HepG2 (cell line): ENCODE data around the gene AGAP1.

Experiments
- CREM ChIP-seq, 2 experiments: sonication (generic) in 1 of 2; formaldehyde crosslinking in 1 of 2; IDR thresholded peaks; 2 replicates each; pipeline versions ENCODE4 v1.4.0 to v1.6.1; 2016 to 2020; ENCODE audit warnings: antibody characterized with exemption in 1 of 2, mild to moderate bottlenecking in 1 of 2, missing genetic modification reagents in 1 of 2
- FOSL1 ChIP-seq: sonication (generic); formaldehyde crosslinking; IDR thresholded peaks from 2 replicates; pipeline ENCODE4 v1.9.0; 2021; ENCODE audit warnings: missing genetic modification reagents, borderline replicate concordance
- POLR2A ChIP-seq, 2 experiments: IDR thresholded peaks; 2 replicates each; pipeline ENCODE4 v1.6.1; 2011; ENCODE audit warnings: low read depth in 2 of 2, low read length in 2 of 2, mild to moderate bottlenecking in 1 of 2, moderate library complexity in 1 of 2; ENCODE audit not compliant: insufficient read depth in 1 of 2
- RAD21 ChIP-seq: fragments of 450-650 bp; formaldehyde crosslinking; IDR thresholded peaks from 2 replicates; pipeline ENCODE4 v1.5.0; 2020; ENCODE audit warnings: mild to moderate bottlenecking
- SAFB2 ChIP-seq: sonication (generic); formaldehyde crosslinking; IDR thresholded peaks from 2 replicates; pipeline ENCODE4 v1.5.1; 2020; ENCODE audit warnings: missing genetic modification reagents, low read depth, mild to moderate bottlenecking, borderline replicate concordance
- SUZ12 ChIP-seq: fragments of 150-350 bp; IDR thresholded peaks from 2 replicates; pipeline ENCODE4 v1.6.1; 2014; ENCODE audit warnings: low read depth, low read length
- U2AF2 ChIP-seq: fragments of 200-400 bp; formaldehyde crosslinking; IDR thresholded peaks from 2 replicates; pipeline ENCODE4 v1.6.1; 2017; ENCODE audit warnings: low read depth, mild to moderate bottlenecking, low read length
- ZFX ChIP-seq: sonication (generic); formaldehyde crosslinking; IDR thresholded peaks from 2 replicates; pipeline ENCODE4 v1.4.0; 2020; ENCODE audit warnings: mild to moderate bottlenecking, low read depth, missing genetic modification reagents, moderate library complexity
- TF ChIP-seq, protein P1 (sequence below), 2 experiments: IDR thresholded peaks; 2 replicates each; pipeline ENCODE4 v1.6.1; 2011 to 2012; ENCODE audit warnings: low read length in 2 of 2, borderline replicate concordance in 1 of 2, low read depth in 1 of 2, mild to moderate bottlenecking in 1 of 2, moderate library complexity in 1 of 2
- TF ChIP-seq, protein P2 (sequence below): sonication (generic); formaldehyde crosslinking; IDR thresholded peaks from 2 replicates; pipeline ENCODE4 v1.4.0; 2020; ENCODE audit warnings: mild to moderate bottlenecking, missing genetic modification reagents
- TF ChIP-seq, protein P3 (sequence below): sonication (generic); formaldehyde crosslinking; IDR thresholded peaks from 2 replicates; pipeline ENCODE4 v1.4.0; 2020; ENCODE audit warnings: missing genetic modification reagents
- TF ChIP-seq, protein P4 (sequence below): sonication (generic); formaldehyde crosslinking; IDR thresholded peaks from 2 replicates; pipeline ENCODE4 v1.4.0; 2020; ENCODE audit warnings: missing genetic modification reagents, borderline replicate concordance

DNA sequence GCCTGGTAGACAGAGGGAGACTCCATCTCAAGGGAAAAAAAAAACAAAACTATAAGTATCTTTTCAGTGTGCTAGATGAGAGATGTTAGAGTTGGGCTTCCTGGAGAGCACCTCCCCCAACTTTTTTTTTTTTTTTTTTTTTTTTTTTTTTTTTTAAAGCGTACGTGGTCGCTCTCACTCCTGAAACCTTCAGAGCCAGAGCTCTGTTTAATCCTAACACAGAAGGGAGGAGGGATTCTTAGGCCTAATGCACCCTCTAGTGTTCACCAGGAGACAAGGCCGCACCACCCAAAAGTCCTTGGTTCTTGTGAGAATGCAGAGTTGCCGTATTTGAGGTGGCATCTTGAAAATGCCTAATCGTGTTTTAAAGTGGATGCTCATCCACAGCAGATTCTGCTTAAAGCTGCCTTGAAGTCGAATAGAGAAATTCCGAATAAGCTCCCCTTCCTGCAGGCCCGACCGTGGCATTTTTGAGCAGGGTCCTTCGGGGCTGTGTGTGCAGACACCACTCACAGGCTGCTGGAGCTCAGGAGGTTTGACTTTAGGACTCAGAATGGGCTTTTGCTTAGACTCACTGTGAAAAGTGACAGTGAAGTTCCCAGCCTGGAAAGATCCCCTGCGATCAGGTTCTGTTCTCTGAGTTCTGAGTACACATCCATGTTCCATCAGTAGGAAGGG is 252.6 kb downstream of the AGAP1 start:
- TF ChIP-seq ZFX (peak; percentile 51; the same call in 1 of the 2 replicates), U2AF2 (no peak), SUZ12 (no peak), CREM (IDR thresholded peaks at IDR 0.05) (no peak), CREM (CRISPR knock-in tag; IDR thresholded peaks at IDR 0.05) (no peak), FOSL1 (no peak), SAFB2 (no peak), POLR2A (IDR thresholded peaks at IDR 0.05; ENCODE audit: insufficient read depth in 1 of 2, low read depth in 2 of 2, low read length in 2 of 2) (no peak), RAD21 (CRISPR knock-in tag) (peak; percentile 76)
- TF ChIP-seq, protein P1, sequence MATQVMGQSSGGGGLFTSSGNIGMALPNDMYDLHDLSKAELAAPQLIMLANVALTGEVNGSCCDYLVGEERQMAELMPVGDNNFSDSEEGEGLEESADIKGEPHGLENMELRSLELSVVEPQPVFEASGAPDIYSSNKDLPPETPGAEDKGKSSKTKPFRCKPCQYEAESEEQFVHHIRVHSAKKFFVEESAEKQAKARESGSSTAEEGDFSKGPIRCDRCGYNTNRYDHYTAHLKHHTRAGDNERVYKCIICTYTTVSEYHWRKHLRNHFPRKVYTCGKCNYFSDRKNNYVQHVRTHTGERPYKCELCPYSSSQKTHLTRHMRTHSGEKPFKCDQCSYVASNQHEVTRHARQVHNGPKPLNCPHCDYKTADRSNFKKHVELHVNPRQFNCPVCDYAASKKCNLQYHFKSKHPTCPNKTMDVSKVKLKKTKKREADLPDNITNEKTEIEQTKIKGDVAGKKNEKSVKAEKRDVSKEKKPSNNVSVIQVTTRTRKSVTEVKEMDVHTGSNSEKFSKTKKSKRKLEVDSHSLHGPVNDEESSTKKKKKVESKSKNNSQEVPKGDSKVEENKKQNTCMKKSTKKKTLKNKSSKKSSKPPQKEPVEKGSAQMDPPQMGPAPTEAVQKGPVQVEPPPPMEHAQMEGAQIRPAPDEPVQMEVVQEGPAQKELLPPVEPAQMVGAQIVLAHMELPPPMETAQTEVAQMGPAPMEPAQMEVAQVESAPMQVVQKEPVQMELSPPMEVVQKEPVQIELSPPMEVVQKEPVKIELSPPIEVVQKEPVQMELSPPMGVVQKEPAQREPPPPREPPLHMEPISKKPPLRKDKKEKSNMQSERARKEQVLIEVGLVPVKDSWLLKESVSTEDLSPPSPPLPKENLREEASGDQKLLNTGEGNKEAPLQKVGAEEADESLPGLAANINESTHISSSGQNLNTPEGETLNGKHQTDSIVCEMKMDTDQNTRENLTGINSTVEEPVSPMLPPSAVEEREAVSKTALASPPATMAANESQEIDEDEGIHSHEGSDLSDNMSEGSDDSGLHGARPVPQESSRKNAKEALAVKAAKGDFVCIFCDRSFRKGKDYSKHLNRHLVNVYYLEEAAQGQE (IDR thresholded peaks at IDR 0.05; ENCODE audit: borderline replicate concordance in 1 of 2, low read depth in 1 of 2, low read length in 2 of 2), result no peak
- TF ChIP-seq, protein P2, sequence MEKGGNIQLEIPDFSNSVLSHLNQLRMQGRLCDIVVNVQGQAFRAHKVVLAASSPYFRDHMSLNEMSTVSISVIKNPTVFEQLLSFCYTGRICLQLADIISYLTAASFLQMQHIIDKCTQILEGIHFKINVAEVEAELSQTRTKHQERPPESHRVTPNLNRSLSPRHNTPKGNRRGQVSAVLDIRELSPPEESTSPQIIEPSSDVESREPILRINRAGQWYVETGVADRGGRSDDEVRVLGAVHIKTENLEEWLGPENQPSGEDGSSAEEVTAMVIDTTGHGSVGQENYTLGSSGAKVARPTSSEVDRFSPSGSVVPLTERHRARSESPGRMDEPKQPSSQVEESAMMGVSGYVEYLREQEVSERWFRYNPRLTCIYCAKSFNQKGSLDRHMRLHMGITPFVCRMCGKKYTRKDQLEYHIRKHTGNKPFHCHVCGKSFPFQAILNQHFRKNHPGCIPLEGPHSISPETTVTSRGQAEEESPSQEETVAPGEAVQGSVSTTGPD (CRISPR knock-in tag), result no peak
- TF ChIP-seq, protein P3, sequence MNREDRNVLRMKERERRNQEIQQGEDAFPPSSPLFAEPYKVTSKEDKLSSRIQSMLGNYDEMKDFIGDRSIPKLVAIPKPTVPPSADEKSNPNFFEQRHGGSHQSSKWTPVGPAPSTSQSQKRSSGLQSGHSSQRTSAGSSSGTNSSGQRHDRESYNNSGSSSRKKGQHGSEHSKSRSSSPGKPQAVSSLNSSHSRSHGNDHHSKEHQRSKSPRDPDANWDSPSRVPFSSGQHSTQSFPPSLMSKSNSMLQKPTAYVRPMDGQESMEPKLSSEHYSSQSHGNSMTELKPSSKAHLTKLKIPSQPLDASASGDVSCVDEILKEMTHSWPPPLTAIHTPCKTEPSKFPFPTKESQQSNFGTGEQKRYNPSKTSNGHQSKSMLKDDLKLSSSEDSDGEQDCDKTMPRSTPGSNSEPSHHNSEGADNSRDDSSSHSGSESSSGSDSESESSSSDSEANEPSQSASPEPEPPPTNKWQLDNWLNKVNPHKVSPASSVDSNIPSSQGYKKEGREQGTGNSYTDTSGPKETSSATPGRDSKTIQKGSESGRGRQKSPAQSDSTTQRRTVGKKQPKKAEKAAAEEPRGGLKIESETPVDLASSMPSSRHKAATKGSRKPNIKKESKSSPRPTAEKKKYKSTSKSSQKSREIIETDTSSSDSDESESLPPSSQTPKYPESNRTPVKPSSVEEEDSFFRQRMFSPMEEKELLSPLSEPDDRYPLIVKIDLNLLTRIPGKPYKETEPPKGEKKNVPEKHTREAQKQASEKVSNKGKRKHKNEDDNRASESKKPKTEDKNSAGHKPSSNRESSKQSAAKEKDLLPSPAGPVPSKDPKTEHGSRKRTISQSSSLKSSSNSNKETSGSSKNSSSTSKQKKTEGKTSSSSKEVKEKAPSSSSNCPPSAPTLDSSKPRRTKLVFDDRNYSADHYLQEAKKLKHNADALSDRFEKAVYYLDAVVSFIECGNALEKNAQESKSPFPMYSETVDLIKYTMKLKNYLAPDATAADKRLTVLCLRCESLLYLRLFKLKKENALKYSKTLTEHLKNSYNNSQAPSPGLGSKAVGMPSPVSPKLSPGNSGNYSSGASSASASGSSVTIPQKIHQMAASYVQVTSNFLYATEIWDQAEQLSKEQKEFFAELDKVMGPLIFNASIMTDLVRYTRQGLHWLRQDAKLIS (CRISPR knock-in tag), result no peak
- TF ChIP-seq, protein P4, sequence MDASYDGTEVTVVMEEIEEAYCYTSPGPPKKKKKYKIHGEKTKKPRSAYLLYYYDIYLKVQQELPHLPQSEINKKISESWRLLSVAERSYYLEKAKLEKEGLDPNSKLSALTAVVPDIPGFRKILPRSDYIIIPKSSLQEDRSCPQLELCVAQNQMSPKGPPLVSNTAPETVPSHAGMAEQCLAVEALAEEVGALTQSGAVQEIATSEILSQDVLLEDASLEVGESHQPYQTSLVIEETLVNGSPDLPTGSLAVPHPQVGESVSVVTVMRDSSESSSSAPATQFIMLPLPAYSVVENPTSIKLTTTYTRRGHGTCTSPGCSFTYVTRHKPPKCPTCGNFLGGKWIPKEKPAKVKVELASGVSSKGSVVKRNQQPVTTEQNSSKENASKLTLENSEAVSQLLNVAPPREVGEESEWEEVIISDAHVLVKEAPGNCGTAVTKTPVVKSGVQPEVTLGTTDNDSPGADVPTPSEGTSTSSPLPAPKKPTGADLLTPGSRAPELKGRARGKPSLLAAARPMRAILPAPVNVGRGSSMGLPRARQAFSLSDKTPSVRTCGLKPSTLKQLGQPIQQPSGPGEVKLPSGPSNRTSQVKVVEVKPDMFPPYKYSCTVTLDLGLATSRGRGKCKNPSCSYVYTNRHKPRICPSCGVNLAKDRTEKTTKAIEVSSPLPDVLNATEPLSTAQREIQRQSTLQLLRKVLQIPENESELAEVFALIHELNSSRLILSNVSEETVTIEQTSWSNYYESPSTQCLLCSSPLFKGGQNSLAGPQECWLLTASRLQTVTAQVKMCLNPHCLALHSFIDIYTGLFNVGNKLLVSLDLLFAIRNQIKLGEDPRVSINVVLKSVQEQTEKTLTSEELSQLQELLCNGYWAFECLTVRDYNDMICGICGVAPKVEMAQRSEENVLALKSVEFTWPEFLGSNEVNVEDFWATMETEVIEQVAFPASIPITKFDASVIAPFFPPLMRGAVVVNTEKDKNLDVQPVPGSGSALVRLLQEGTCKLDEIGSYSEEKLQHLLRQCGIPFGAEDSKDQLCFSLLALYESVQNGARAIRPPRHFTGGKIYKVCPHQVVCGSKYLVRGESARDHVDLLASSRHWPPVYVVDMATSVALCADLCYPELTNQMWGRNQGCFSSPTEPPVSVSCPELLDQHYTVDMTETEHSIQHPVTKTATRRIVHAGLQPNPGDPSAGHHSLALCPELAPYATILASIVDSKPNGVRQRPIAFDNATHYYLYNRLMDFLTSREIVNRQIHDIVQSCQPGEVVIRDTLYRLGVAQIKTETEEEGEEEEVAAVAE (CRISPR knock-in tag), result no peak
